Gastrocnemius medialis (tissue), 4 donors: ENCODE data around the gene HDC. TPM values are rescaled to one million over a fixed set of nuclear protein-coding genes. Genes with fewer than 3 reads are reported as not detected.

Source experiments
- ATAC-seq, 2 donors: fragments of 150-250 bp; one replicate each; pipeline ENCODE4 v1.9.1; 2016
- DNase-seq, 2 donors: peaks; one replicate each; pipeline ENCODE4 v3.0.0-alpha.2; 2019
- H3K27ac ChIP-seq, 4 donors: fragments of 200-600 bp; sonication (generic); 1 replicate in 1 of 4; 2 replicates in 3 of 4; pipeline ENCODE4 v1.5.1; 2016 to 2018; ENCODE audit warnings: mild to moderate bottlenecking in 2 of 4, moderate library complexity in 1 of 4
- H3K27me3 ChIP-seq, 3 donors: fragments of 200-600 bp; sonication (generic) in 2 of 3; 1 replicate in 1 of 3; 2 replicates in 2 of 3; pipeline versions ENCODE4 v1.5.1 to v1.6.0; 2016 to 2019; ENCODE audit warnings: mild to moderate bottlenecking in 1 of 3, moderate library complexity in 1 of 3
- H3K36me3 ChIP-seq, 2 donors: fragments of 200-600 bp; sonication (generic) in 1 of 2; one replicate each; pipeline ENCODE4 v1.5.1; 2017 to 2018
- H3K4me1 ChIP-seq, 2 donors: fragments of 200-600 bp; sonication (generic) in 1 of 2; one replicate each; pipeline ENCODE4 v1.5.1; 2016 to 2017; ENCODE audit warnings: mild to moderate bottlenecking in 2 of 2
- H3K4me3 ChIP-seq, 4 donors: fragments of 200-600 bp; sonication (generic) in 3 of 4; 1 replicate in 1 of 4; 2 replicates in 3 of 4; pipeline ENCODE4 v1.5.1; 2016 to 2019; ENCODE audit warnings: mild to moderate bottlenecking in 2 of 4
- H3K9me3 ChIP-seq, 3 donors: fragments of 200-600 bp; sonication (generic) in 2 of 3; 1 replicate in 1 of 3; 2 replicates in 2 of 3; pipeline ENCODE4 v1.5.1; 2016 to 2019
- POLR2A ChIP-seq, 2 donors: fragments of 450-650 bp; IDR thresholded peaks; one replicate each; pipeline ENCODE4 v1.6.1; 2017; ENCODE audit warnings: antibody characterized with exemption in 2 of 2, mild to moderate bottlenecking in 2 of 2, moderate library complexity in 2 of 2
- in situ Hi-C, 4 donors: fragments of 200-750 bp; cut with MboI; loops; one replicate each; pipeline versions ENCODE4 v1.15.0 to v1.8.0; 2017; ENCODE audit warnings: low sequenced_read_pairs in 4 of 4
- intact Hi-C: fragments of 100-400 bp; cut with DNase I; formaldehyde crosslinking; loops from one replicate; pipeline ENCODE4 v1.15.1; 2023; ENCODE audit warnings: low total_unique reads
- total RNA-seq, 4 donors: library from RNA; depleted of rRNA; stranded (reverse); fragments of >200 nt; gene quantifications; one replicate each; pipeline versions ENCODE4 v1.1.0 to v1.2.3, GENCODE V29; 2016
- TF ChIP-seq, protein P1 (sequence below), 5 experiments: fragments of 450-650 bp in 3 of 5; fragments of 200-600 bp in 2 of 5; sonication (generic) in 2 of 5; IDR thresholded peaks in 4 of 5; conservative IDR thresholded peaks in 1 of 5; 1 replicate in 4 of 5; 2 replicates in 1 of 5; pipeline ENCODE4 v1.5.1; 2016 to 2019; ENCODE audit warnings: antibody characterized with exemption in 5 of 5, mild to moderate bottlenecking in 3 of 5, moderate library complexity in 3 of 5

Gene HDC
- total RNA-seq, 4 donors from 2014 or later = 0.09 to 0.20 TPM; not detected in 2

- no peak overlapping the region for H3K4me3 ChIP-seq
- no peaks in the 10 kb centered on the region for H3K36me3 ChIP-seq
- H3K9me3 ChIP-seq = no peaks in the 10 kb centered on the region
- DNase-seq (no peak), ATAC-seq (no peak)
- intact Hi-C loops (no loop called here), in situ Hi-C loops (no loop called here)
- TF ChIP-seq, protein P1, sequence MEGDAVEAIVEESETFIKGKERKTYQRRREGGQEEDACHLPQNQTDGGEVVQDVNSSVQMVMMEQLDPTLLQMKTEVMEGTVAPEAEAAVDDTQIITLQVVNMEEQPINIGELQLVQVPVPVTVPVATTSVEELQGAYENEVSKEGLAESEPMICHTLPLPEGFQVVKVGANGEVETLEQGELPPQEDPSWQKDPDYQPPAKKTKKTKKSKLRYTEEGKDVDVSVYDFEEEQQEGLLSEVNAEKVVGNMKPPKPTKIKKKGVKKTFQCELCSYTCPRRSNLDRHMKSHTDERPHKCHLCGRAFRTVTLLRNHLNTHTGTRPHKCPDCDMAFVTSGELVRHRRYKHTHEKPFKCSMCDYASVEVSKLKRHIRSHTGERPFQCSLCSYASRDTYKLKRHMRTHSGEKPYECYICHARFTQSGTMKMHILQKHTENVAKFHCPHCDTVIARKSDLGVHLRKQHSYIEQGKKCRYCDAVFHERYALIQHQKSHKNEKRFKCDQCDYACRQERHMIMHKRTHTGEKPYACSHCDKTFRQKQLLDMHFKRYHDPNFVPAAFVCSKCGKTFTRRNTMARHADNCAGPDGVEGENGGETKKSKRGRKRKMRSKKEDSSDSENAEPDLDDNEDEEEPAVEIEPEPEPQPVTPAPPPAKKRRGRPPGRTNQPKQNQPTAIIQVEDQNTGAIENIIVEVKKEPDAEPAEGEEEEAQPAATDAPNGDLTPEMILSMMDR (IDR thresholded peaks at IDR 0.05 in 4 of 5, conservative IDR thresholded peaks at IDR 0.05 in 1 of 5) = no peak
- TF ChIP-seq POLR2A (IDR thresholded peaks at IDR 0.05) = no peak
- H3K27me3 ChIP-seq = no peaks in the 10 kb centered on the region
- H3K27ac ChIP-seq = no peak overlapping the region
- no peaks in the 10 kb centered on the region for H3K4me1 ChIP-seq
Measured at GRCh38 chr15:50257924-50258323, 7.6 kb downstream of the HDC start.

DNA sequence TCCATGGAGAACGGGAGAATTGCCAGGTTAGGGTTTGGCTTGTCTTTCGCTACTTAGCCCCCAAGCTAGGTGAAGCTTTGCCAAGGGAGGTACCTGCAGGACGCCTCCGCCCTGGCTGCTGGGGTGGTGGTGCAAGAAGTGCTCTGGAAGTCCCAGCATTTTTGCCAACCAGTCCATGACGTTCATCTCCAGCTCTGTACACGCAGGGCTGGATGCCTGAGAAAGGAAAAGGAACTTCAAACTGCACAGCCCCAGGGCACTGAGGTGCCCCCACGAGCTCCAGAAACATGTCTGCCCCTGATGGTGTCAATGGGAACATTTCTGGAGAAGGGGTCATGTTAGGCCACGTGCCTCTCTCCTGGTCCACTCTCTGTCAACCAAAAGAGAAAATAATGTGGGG lies 8.2 kb downstream of the HDC start:
- H3K9me3 ChIP-seq = no peaks in the 10 kb centered on the region
- TF ChIP-seq POLR2A (IDR thresholded peaks at IDR 0.05) = no peak
- TF ChIP-seq, protein P1 (IDR thresholded peaks at IDR 0.05 in 4 of 5, conservative IDR thresholded peaks at IDR 0.05 in 1 of 5) = no peak
- in situ Hi-C loops (no loop called here), intact Hi-C loops (no loop called here)
- no peaks in the 10 kb centered on the region for H3K4me1 ChIP-seq
- DNase-seq (no peak), ATAC-seq (no peak)
- no peaks in the 10 kb centered on the region for H3K27me3 ChIP-seq
- H3K36me3 ChIP-seq = no peaks in the 10 kb centered on the region
- no peak overlapping the region for H3K4me3 ChIP-seq
- H3K27ac ChIP-seq = no peak overlapping the region

GRCh38 chr15:50256188-50257041 lies 9.1 kb downstream of the HDC start:
- no peak for DNase-seq
- no peaks in the 10 kb centered on the region for H3K27me3 ChIP-seq
- no peaks in the 10 kb centered on the region for H3K36me3 ChIP-seq
- intact Hi-C loops = no loop called here
- no peak for ATAC-seq
- H3K4me1 ChIP-seq = no peaks in the 10 kb centered on the region
- H3K27ac ChIP-seq = no peak overlapping the region
- H3K9me3 ChIP-seq = no peaks in the 10 kb centered on the region
- H3K4me3 ChIP-seq = no peak overlapping the region
- in situ Hi-C loops = no loop called here
- TF ChIP-seq, protein P1 (IDR thresholded peaks at IDR 0.05 in 4 of 5, conservative IDR thresholded peaks at IDR 0.05 in 1 of 5) = no peak
- TF ChIP-seq POLR2A (IDR thresholded peaks at IDR 0.05) = no peak

GRCh38 chr15:50252556-50252955 lies 13.0 kb downstream of the HDC start:
- H3K27ac ChIP-seq = no peak overlapping the region
- in situ Hi-C loops = no loop called here
- no peaks in the 10 kb centered on the region for H3K36me3 ChIP-seq
- H3K4me1 ChIP-seq = no peaks in the 10 kb centered on the region
- TF ChIP-seq, protein P1 (IDR thresholded peaks at IDR 0.05 in 4 of 5, conservative IDR thresholded peaks at IDR 0.05 in 1 of 5) = no peak
- no peak for TF ChIP-seq POLR2A (IDR thresholded peaks at IDR 0.05)
- intact Hi-C loops = no loop called here
- H3K9me3 ChIP-seq = no peaks in the 10 kb centered on the region
- no peaks in the 10 kb centered on the region for H3K27me3 ChIP-seq
- ATAC-seq (no peak), DNase-seq (no peak)
- no peak overlapping the region for H3K4me3 ChIP-seq
